ENCODE results near the gene RAET1E.
A peak's percentile ranks its signal among the peaks of the same experiment; 100 is the strongest.
"Not testable (repeated sequence)": the region's sequence is repeated elsewhere in the genome, so short reads cannot be mapped to it uniquely, and the experiment has no call there.

The RAET1E gene

GRCh38 chr6:149899486-149899885 lies 1.6 kb upstream of the RAET1E start:
- in situ Hi-C loops (cut with HindIII; ENCODE audit: low pct_ligation_motif_present, low pct_unique_long_range_greater_than_20kb, low sequenced_read_pairs), result no loop called here
- no peak for DNase-seq

GRCh38 chr6:149898966-149899365 lies 1.1 kb upstream of the RAET1E start:
- in situ Hi-C loops (cut with HindIII; ENCODE audit: low pct_ligation_motif_present, low pct_unique_long_range_greater_than_20kb, low sequenced_read_pairs), result no loop called here
- DNase-seq, result no peak

GRCh38 chr6:149897015-149897697 lies 757 bp downstream of the RAET1E start:
- peak; percentile 59 for DNase-seq

GRCh38 chr6:149896491-149896890 lies 1.4 kb downstream of the RAET1E start:
- DNase-seq, result no peak
- in situ Hi-C loops (cut with HindIII; ENCODE audit: low pct_ligation_motif_present, low pct_unique_long_range_greater_than_20kb, low sequenced_read_pairs), result no loop called here

More at GRCh38 chr6:149897015-149897697, 757 bp downstream of the RAET1E start:
- in situ Hi-C loops (cut with HindIII; ENCODE audit: low pct_ligation_motif_present, low pct_unique_long_range_greater_than_20kb, low sequenced_read_pairs), result no loop called here

- peak; percentile 32 for DNase-seq
- in situ Hi-C loops (cut with HindIII; ENCODE audit: low pct_ligation_motif_present, low pct_unique_long_range_greater_than_20kb, low sequenced_read_pairs), result no loop called here
These were observed 2.1 kb downstream of the RAET1E start for GRCh38 chr6:149895833-149896271.

GRCh38 chr6:149895048-149895590 lies 2.8 kb downstream of the RAET1E start:
- in situ Hi-C loops (cut with HindIII; ENCODE audit: low pct_ligation_motif_present, low pct_unique_long_range_greater_than_20kb, low sequenced_read_pairs), result no loop called here
- no peak for DNase-seq

GRCh38 chr6:149891864-149892263 lies 6.0 kb downstream of the RAET1E start:
- in situ Hi-C loops (cut with HindIII; ENCODE audit: low pct_ligation_motif_present, low pct_unique_long_range_greater_than_20kb, low sequenced_read_pairs); DNase-seq: not testable (repeated sequence)

- in situ Hi-C loops (cut with HindIII; ENCODE audit: low pct_ligation_motif_present, low pct_unique_long_range_greater_than_20kb, low sequenced_read_pairs), result no loop called here
- no peak for DNase-seq
These were observed 6.7 kb downstream of the RAET1E start for GRCh38 chr6:149891259-149891658.

- no peak for DNase-seq
- in situ Hi-C loops (cut with HindIII; ENCODE audit: low pct_ligation_motif_present, low pct_unique_long_range_greater_than_20kb, low sequenced_read_pairs), result no loop called here
These were observed 7.3 kb downstream of the RAET1E start for GRCh38 chr6:149890629-149891045.

GRCh38 chr6:149889326-149889725 lies 8.6 kb downstream of the RAET1E start:
- in situ Hi-C loops (cut with HindIII; ENCODE audit: low pct_ligation_motif_present, low pct_unique_long_range_greater_than_20kb, low sequenced_read_pairs), result no loop called here
- no peak for DNase-seq

GRCh38 chr6:149888659-149889058 lies 9.3 kb downstream of the RAET1E start:
- DNase-seq, result no peak
- in situ Hi-C loops (cut with HindIII; ENCODE audit: low pct_ligation_motif_present, low pct_unique_long_range_greater_than_20kb, low sequenced_read_pairs), result no loop called here

GRCh38 chr6:149888093-149888492 lies 9.8 kb downstream of the RAET1E start:
- no peak for DNase-seq
- in situ Hi-C loops (cut with HindIII; ENCODE audit: low pct_ligation_motif_present, low pct_unique_long_range_greater_than_20kb, low sequenced_read_pairs), result no loop called here

- DNase-seq, result no peak
- in situ Hi-C loops (cut with HindIII; ENCODE audit: low pct_ligation_motif_present, low pct_unique_long_range_greater_than_20kb, low sequenced_read_pairs), result no loop called here
These were observed 10.6 kb downstream of the RAET1E start for GRCh38 chr6:149887343-149887742.

- in situ Hi-C loops (cut with HindIII; ENCODE audit: low pct_ligation_motif_present, low pct_unique_long_range_greater_than_20kb, low sequenced_read_pairs), result no loop called here
- no peak for DNase-seq
These were observed 12.0 kb downstream of the RAET1E start for GRCh38 chr6:149885888-149886287.

GRCh38 chr6:149884617-149885016 lies 13.3 kb downstream of the RAET1E start:
- DNase-seq, result no peak
- in situ Hi-C loops (cut with HindIII; ENCODE audit: low pct_ligation_motif_present, low pct_unique_long_range_greater_than_20kb, low sequenced_read_pairs), result no loop called here

- DNase-seq, result no peak
- in situ Hi-C loops (cut with HindIII; ENCODE audit: low pct_ligation_motif_present, low pct_unique_long_range_greater_than_20kb, low sequenced_read_pairs), result no loop called here
These were observed 13.7 kb downstream of the RAET1E start for GRCh38 chr6:149884215-149884614.

GRCh38 chr6:149881860-149882259 lies 16.1 kb downstream of the RAET1E start:
- DNase-seq, result no peak
- in situ Hi-C loops (cut with HindIII; ENCODE audit: low pct_ligation_motif_present, low pct_unique_long_range_greater_than_20kb, low sequenced_read_pairs), result no loop called here

GRCh38 chr6:149881066-149881766 lies 16.7 kb downstream of the RAET1E start:
- no peak for DNase-seq
- in situ Hi-C loops (cut with HindIII; ENCODE audit: low pct_ligation_motif_present, low pct_unique_long_range_greater_than_20kb, low sequenced_read_pairs), result no loop called here

GRCh38 chr6:149877659-149878058 lies 20.3 kb downstream of the RAET1E start:
- in situ Hi-C loops (cut with HindIII; ENCODE audit: low pct_ligation_motif_present, low pct_unique_long_range_greater_than_20kb, low sequenced_read_pairs), result no loop called here

More at GRCh38 chr6:149877659-149878058, 20.3 kb downstream of the RAET1E start:
- no peak for DNase-seq

All from ACHN (cell line).